OCI-LY7 (cell line): ENCODE data around the gene C2CD4D. TPM values are rescaled to one million over a fixed set of nuclear protein-coding genes. Genes with fewer than 3 reads are reported as not detected.

ENCODE experiments used
- BruUV-seq: library from RNA; stranded (reverse); fragments of 400-500 nt; replicated peaks from 2 replicates; lab custom pipeline; 2021; lab: Mats Ljungman, UMichigan
- CTCF ChIA-PET: fragments of 300-600 bp; sonication (Branson Sonifier 250); formaldehyde crosslinking; loops from one replicate; lab custom pipeline; 2022; ENCODE audit warnings: antibody characterized with exemption; ENCODE audit not compliant: unreplicated experiment; lab: Charles Lee
- POLR2A ChIA-PET: fragments of 300-600 bp; sonication (Branson Sonifier 250); formaldehyde crosslinking; loops from one replicate; lab custom pipeline; 2022; ENCODE audit warnings: antibody characterized with exemption; lab: Charles Lee
- DNase-seq: peaks from one replicate; pipeline ENCODE4 v3.0.0-alpha.2; 2015; ENCODE audit warnings: low spot score
- H2AFZ ChIP-seq: fragments of 200-600 bp; sonication (generic), shearing (Covaris generic); 2 replicates; pipeline ENCODE4 v1.6.1; 2014; ENCODE audit warnings: mild to moderate bottlenecking, antibody characterized with exemption, low read length, moderate library complexity
- H3K27ac ChIP-seq: fragments of 200-600 bp; sonication (generic); 2 replicates; pipeline ENCODE4 v1.5.1; 2014; ENCODE audit warnings: mixed run types, low read depth, mild to moderate bottlenecking, moderate library complexity, low read length, inconsistent platforms; ENCODE audit not compliant: poor library complexity, severe bottlenecking
- H3K36me3 ChIP-seq: fragments of 200-600 bp; sonication (generic); 2 replicates; pipeline ENCODE4 v1.6.1; 2014; ENCODE audit warnings: mild to moderate bottlenecking, antibody characterized with exemption, low read length, moderate library complexity, mixed read lengths; ENCODE audit not compliant: insufficient read depth
- H3K4me1 ChIP-seq: fragments of 200-600 bp; sonication (generic); 2 replicates; pipeline ENCODE4 v1.5.1; 2014; ENCODE audit warnings: mild to moderate bottlenecking, low read length; ENCODE audit not compliant: insufficient read depth, poor library complexity, severe bottlenecking
- H3K4me2 ChIP-seq: fragments of 200-600 bp; sonication (generic); 2 replicates; pipeline ENCODE4 v1.6.1; 2014; ENCODE audit warnings: mild to moderate bottlenecking, low read length
- H3K4me3 ChIP-seq: fragments of 200-600 bp; sonication (generic); 2 replicates; pipeline ENCODE4 v1.5.1; 2014; ENCODE audit warnings: mild to moderate bottlenecking, low read depth, low read length; ENCODE audit not compliant: poor library complexity, severe bottlenecking
- H3K79me2 ChIP-seq: fragments of 200-600 bp; sonication (generic); 2 replicates; pipeline ENCODE4 v1.6.1; 2016; ENCODE audit warnings: low read depth, mild to moderate bottlenecking, low read length, moderate library complexity, mixed read lengths; ENCODE audit not compliant: insufficient read depth
- H3K9me2 ChIP-seq: fragments of 200-600 bp; sonication (generic); 2 replicates; pipeline ENCODE4 v1.6.1; 2016; ENCODE audit warnings: mild to moderate bottlenecking, low read length, mixed read lengths; ENCODE audit not compliant: insufficient read depth
- H3K9me3 ChIP-seq: fragments of 200-600 bp; sonication (generic); 2 replicates; pipeline ENCODE4 v1.6.1; 2014; ENCODE audit warnings: mild to moderate bottlenecking, mixed run types, low read length, mixed read lengths
- H4K20me1 ChIP-seq: fragments of 200-600 bp; sonication (generic); 2 replicates; pipeline ENCODE4 v1.6.1; 2014; ENCODE audit warnings: mild to moderate bottlenecking, antibody characterized with exemption, low read length, moderate library complexity, mixed read lengths; ENCODE audit not compliant: insufficient read depth
- CTCF ChIP-seq: fragments of 200-600 bp; sonication (generic); conservative IDR thresholded peaks from 2 replicates; pipeline ENCODE4 v1.5.1; 2014; ENCODE audit warnings: mild to moderate bottlenecking, antibody characterized with exemption, low read length, moderate library complexity, mixed read lengths
- EZH2phosphoT487 ChIP-seq: fragments of 200-600 bp; sonication (generic); IDR thresholded peaks from 2 replicates; pipeline ENCODE4 v1.6.1; 2018; ENCODE audit warnings: low read depth, borderline replicate concordance, mild to moderate bottlenecking, mixed run types, antibody characterized with exemption, low read length, moderate library complexity, mixed read lengths
- intact Hi-C: fragments of 100-400 bp; cut with micrococcal nuclease; formaldehyde crosslinking; loops from one replicate; pipeline ENCODE4 v1.10.0; 2022; ENCODE audit not compliant: unreplicated experiment
- total RNA-seq, 2 experiments: library from RNA; depleted of rRNA in 1 of 2; stranded (reverse); fragments of >200 nt in 1 of 2; shearing (Covaris generic) in 1 of 2; gene quantifications; 2 replicates each; pipeline ENCODE4 v1.2.3, GENCODE V29; 2014 to 2022

The C2CD4D gene
- total RNA-seq, 2 experiments from 2014 or later: not detected

GRCh38 chr1:151806170-151806569, 33.5 kb downstream of the C2CD4D start:
- POLR2A ChIA-PET: no interaction called here
- CTCF ChIA-PET: no interaction called here

GRCh38 chr1:151805066-151805820, 34.4 kb downstream of the C2CD4D start, which contains the start of gene LINGO4:
TSS of gene LINGO4 (minus strand) at chr1:151805419. CDS start at chr1:151802704, 2,715 bp downstream.
- Histone ChIP-seq H3K4me1 (peaks cover 8% of the 10 kb centered on the region), H3K79me2 (no peaks in the 10 kb centered on the region), H3K27ac (no peak within 1 kb of the TSS), H3K4me2 (no peak within 1 kb of the TSS), H4K20me1 (no peaks in the 10 kb centered on the region), H3K9me2 (no peaks in the 10 kb centered on the region), H3K9me3 (no peaks in the 10 kb centered on the region), H3K36me3 (no peaks in the 10 kb centered on the region), H2AFZ (no peak within 1 kb of the TSS), H3K4me3 (no peak within 1 kb of the TSS)
- POLR2A ChIA-PET: interaction anchor here (1.5 kb wide), 1 partner anchor 16 kb away, joined by 3 read pairs; no protein-coding TSS in a partner anchor
- intact Hi-C loops: no loop called here
- TF ChIP-seq CTCF (no peak), EZH2phosphoT487 (no peak)
- CTCF ChIA-PET: no interaction called here
- BruUV-seq: no TSS peak
- DNase-seq: no peak

More at GRCh38 chr1:151806170-151806569, 33.5 kb downstream of the C2CD4D start:
- Histone ChIP-seq H4K20me1 (no peaks in the 10 kb centered on the region), H3K36me3 (no peaks in the 10 kb centered on the region), H3K4me3 (no peak overlapping the region), H3K9me2 (no peaks in the 10 kb centered on the region), H3K4me2 (no peak overlapping the region), H3K27ac (no peak overlapping the region), H3K9me3 (no peaks in the 10 kb centered on the region), H3K79me2 (no peaks in the 10 kb centered on the region), H2AFZ (no peak overlapping the region), H3K4me1 (peaks cover 8% of the 10 kb centered on the region)
- TF ChIP-seq EZH2phosphoT487: no peak
- no peak for DNase-seq
- BruUV-seq: no TSS peak
- intact Hi-C loops: no loop called here

GRCh38 chr1:151803915-151804314, 35.7 kb downstream of the C2CD4D start:
- POLR2A ChIA-PET: interaction anchor here (1.5 kb wide), 1 partner anchor 15 kb away, joined by 3 read pairs; no protein-coding TSS in a partner anchor
- intact Hi-C loops: no loop called here
- TF ChIP-seq EZH2phosphoT487 (no peak), CTCF (no peak)
- no peaks in the 10 kb centered on the region for H4K20me1 ChIP-seq
- H3K4me2 ChIP-seq: no peak overlapping the region
- DNase-seq: no peak
- H3K9me3 ChIP-seq: no peaks in the 10 kb centered on the region
- H3K4me3 ChIP-seq: no peak overlapping the region
- H3K4me1 ChIP-seq: peaks cover 8% of the 10 kb centered on the region
- no peaks in the 10 kb centered on the region for H3K79me2 ChIP-seq
- no peaks in the 10 kb centered on the region for H3K36me3 ChIP-seq
- H3K9me2 ChIP-seq: no peaks in the 10 kb centered on the region
- CTCF ChIA-PET: no interaction called here
- BruUV-seq: no TSS peak
- H3K27ac ChIP-seq: no peak overlapping the region
- H2AFZ ChIP-seq: no peak overlapping the region
